ENCODE data around the gene FRZB.

Gene FRZB

GRCh38 chr2:182833084-182833854, 33.2 kb downstream of the FRZB start:
- DNase-seq, result no peak

DNA sequence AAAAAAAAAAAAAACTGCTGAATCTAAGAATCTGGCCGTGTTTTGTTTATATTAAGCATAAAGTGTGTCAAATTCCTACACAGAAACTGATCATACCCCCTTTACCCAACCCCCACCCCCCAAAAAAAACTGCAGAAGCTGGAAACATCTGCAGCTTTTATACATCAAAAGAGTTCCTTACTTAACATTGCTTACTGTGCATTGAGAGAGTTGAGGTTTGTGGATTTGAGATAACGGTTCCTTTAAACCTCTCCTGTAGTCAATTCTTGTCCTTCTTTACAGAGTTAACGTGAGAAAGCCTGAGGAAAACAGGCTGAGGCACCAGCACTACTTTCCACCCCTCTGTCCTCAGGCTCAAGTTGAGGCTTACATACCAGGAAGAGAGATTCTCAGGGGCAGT, 34.5 kb downstream of the FRZB start:
- DNase-seq, result no peak

DNA sequence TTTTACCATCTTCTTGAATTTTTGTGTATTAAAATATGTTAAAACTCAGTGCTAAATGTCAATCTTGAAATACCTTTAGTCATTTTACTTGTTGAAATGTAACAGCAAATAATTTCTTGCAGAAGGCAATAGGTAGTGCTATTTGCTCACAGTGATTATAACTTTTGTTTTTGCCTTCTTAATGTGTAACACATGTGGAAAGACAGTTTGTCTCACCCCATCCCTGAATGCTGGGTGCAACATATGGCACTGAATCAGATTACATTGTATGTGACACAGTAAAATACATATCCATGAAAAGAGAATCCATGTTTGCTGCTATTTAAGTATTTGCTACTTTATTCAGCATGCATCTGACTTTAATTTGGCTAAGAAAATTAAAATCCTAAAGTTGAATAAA, 35.3 kb downstream of the FRZB start:
- DNase-seq, result no peak

GRCh38 chr2:182827182-182827879, 39.1 kb downstream of the FRZB start:
- DNase-seq, result no peak

GRCh38 chr2:182826496-182826895, 39.9 kb downstream of the FRZB start:
- no peak for DNase-seq

DNA sequence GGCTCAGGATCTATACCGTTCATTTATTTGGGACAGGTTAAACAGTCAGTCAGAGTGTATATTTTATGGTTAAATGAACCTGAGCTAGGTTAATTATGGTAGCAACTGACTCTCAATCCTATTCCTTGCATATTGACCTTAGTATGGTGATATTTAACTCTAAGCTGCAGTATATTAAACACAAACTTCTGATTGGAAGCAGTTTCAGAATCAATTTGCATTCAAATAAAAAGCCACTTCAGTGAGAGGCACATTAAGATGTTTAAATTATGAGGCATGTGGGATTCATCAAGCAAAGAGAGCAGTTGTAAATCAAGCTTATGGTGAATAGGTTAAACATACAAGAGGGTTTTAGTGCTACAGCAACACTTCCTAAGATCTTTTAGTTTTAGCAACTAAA, 40.4 kb downstream of the FRZB start:
- no peak for DNase-seq

GRCh38 chr2:182824767-182825158, 41.7 kb downstream of the FRZB start:
- DNase-seq, result no peak

- no peak for DNase-seq
Observed at GRCh38 chr2:182824056-182824766, 42.2 kb downstream of the FRZB start.

DNA sequence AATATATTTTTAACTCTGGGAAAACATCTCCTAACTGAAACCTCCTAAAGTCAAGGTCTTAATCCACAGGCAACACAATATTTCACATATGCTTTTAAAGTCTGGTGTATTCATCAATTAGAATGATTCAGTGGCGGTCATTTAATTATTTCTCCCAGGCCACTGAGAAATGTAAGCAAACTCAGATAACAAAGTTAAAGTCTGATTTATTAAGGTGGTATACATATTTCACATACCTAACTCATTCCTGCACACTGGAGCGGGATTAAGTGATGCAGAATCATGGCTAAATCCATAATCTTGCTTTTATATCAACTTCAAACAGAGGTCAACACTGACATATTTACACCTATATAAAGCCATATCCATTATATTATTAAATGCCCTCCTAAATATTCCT, 43.7 kb downstream of the FRZB start:
- DNase-seq, result no peak

DNA sequence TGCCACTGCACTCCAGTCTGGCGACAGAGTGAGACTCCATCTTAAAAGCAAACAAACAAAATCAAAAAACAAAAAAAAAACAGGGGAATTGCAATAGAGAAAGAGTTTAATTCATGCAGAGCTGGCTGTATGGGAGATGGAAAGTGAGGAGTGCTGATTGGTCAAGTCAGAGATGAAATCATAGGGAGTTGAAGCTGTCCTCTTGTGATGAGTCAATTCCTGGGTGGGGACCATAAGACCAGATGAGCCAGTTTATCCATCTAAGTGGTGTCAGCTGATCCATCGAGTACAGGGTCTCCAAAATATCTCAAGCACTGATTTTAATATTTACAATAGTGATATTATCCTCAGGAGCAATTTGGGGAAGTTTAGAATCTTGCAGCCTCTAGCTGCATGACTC, 45.3 kb downstream of the FRZB start:
- DNase-seq, result no peak

GRCh38 chr2:182819412-182819811, 47.0 kb downstream of the FRZB start:
- DNase-seq, result no peak

GRCh38 chr2:182818925-182819324, 47.5 kb downstream of the FRZB start:
- DNase-seq, result no peak

- DNase-seq, result no peak
Observed at GRCh38 chr2:182818501-182818900, 47.9 kb downstream of the FRZB start.

DNA sequence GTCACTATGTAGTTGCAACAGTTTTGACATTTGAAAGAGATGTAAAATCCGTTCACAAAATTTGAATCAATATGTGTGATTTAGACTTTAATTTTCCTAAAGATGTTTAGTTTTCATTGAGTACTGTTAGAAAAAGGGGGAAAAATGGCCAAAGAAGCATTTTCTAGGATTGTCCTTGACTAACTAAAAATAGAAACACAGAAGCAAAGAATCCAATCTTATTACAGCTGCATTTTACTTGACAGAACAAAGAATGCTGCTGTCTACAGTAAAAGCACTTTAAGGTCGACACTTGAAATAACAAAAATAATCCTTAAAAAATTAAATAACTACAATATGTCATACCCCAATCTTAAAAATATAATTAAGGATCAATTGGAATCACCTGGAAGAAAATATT, 48.9 kb downstream of the FRZB start:
- no peak for DNase-seq

DNA sequence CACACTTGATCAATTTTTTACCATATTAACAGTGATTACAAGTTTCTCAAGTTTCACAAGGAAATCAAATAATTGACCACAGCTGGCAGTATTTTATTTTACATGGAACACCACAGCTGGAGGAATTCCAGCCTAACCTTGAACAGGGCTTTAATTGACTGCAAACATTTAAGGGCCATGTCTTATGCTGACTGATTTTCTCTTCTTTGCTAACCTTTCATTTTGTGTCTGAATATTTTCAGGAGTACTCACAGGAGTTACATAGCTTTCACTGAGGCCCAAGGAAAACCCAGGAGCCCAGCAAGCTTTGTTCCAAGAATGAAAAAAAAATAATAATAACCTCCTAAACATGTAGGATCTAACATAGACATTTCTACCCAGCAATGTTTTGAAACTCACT, 49.6 kb downstream of the FRZB start:
- DNase-seq, result no peak

DNA sequence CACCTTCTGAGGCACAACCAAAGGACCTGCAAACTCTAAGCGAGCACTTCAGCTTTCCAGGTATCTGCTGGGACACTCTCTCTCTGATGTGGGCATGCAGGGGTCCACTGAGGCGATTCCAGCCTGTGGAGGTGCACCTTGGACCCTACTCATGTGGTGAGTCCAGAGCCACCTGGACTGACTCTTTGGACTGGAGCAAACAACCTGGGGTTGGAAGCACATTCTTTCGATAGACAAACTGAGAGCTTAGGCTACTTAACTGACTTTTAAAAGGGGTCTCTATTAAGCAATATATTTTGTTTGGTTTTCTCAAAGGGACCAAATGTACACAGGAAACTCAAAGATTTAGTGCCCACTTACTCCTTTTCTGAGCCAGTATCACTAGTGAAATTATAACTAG, 51.6 kb downstream of the FRZB start:
- no peak for DNase-seq

- DNase-seq, result no peak
Observed at GRCh38 chr2:182814380-182814779, 52.1 kb downstream of the FRZB start.

GRCh38 chr2:182810087-182810486, 56.4 kb downstream of the FRZB start:
- DNase-seq, result no peak

DNA sequence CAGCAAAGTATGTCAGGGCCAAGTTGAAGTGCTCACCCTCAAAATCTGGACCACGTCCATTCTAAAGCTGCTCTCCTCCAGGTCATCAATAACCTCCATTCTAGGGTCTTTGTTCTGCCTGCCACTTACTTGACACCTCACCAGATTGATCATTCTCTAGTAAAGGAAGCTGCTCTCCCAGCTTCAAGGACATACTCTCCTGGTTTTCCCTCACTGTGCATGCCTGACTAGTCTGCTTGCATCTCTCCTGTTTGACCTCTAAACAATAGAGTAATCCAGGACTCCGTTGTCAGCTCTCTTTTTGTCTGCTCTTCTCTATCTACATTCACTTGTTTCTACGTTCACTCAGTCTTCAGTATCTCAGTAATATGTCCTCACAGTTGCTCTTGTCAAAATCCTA, 59.1 kb downstream of the FRZB start:
- DNase-seq, result no peak

DNA sequence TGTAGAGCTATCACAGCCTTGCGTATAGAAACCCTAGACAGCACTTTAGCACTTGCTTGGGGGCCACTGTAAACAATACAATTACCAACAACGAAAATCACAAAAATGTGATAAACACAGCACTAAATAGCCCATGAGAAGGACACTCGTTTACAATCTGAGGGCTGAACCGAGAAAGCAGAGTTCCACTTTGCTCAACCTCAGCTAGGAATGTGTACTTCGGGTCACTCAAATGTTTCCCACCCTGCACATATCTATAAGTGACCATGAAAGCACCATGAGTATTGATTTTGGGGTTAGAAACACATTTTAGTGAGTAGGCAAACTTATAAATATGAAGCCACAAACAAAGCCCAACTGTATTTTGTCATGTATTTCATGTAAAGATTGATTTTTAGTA, 62.3 kb downstream of the FRZB start:
- DNase-seq, result no peak

DNA sequence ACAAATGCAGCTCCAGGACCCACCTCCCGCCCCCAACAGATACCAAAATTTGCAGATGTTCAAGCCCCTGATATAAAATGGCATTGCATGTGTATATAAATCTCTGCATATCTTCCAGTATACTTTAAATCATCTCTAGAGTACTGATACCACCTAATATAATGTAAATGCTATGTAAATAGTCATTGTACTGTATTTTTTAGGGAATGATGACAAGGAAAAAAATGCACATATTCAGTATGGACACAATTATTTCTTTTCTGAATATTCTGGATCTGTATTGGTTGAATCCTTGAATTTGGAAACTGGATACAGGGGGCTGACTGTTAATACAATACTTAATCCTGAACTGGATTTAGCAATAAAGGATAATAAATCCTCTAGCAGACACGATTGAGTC, 67.7 kb downstream of the FRZB start:
- DNase-seq, result no peak

GRCh38 chr2:182792441-182792840, 74.0 kb downstream of the FRZB start:
- no peak for DNase-seq

DNA sequence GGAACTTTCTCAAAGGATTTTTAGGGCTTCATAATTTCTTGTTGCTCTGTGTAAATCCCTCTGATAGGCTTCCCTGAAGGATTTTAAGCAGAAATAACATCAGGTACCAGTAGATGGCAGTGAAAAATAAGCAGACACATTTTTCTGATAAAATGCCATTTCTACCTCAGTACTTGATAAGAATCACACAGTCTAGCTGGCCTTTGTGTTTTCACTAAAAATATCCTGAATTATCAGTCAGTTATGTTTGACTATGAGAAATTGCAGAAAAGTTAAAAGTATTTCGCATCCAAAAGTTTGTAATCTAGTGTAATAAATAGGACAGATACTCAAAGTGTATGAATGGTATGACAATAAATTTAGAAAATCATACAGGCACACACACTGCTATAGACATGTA, 81.7 kb downstream of the FRZB start:
- no peak for DNase-seq

- no peak for DNase-seq
Observed at GRCh38 chr2:182784058-182784706, 82.3 kb downstream of the FRZB start.
